Dermis blood vessel endothelial cell (primary cell): ENCODE measurements around the gene OLFML3. TPM values are rescaled to one million over a fixed set of nuclear protein-coding genes. Genes with fewer than 3 reads are reported as not detected.
"Not testable (repeated sequence)": the region's sequence is repeated elsewhere in the genome, so short reads cannot be mapped to it uniquely, and the experiment has no call there.

Source experiments
- DNase-seq: peaks from one replicate; pipeline ENCODE4 v3.0.0; 2010
- total RNA-seq: library from RNA; depleted of rRNA; stranded (reverse); fragments of >200 nt; gene quantifications from 2 replicates; pipeline ENCODE4 v1.2.3, GENCODE V29; 2014

Gene OLFML3, protein sequence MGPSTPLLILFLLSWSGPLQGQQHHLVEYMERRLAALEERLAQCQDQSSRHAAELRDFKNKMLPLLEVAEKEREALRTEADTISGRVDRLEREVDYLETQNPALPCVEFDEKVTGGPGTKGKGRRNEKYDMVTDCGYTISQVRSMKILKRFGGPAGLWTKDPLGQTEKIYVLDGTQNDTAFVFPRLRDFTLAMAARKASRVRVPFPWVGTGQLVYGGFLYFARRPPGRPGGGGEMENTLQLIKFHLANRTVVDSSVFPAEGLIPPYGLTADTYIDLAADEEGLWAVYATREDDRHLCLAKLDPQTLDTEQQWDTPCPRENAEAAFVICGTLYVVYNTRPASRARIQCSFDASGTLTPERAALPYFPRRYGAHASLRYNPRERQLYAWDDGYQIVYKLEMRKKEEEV
- total RNA-seq: 7.3 and 21.5 TPM in 2 replicates

DNA sequence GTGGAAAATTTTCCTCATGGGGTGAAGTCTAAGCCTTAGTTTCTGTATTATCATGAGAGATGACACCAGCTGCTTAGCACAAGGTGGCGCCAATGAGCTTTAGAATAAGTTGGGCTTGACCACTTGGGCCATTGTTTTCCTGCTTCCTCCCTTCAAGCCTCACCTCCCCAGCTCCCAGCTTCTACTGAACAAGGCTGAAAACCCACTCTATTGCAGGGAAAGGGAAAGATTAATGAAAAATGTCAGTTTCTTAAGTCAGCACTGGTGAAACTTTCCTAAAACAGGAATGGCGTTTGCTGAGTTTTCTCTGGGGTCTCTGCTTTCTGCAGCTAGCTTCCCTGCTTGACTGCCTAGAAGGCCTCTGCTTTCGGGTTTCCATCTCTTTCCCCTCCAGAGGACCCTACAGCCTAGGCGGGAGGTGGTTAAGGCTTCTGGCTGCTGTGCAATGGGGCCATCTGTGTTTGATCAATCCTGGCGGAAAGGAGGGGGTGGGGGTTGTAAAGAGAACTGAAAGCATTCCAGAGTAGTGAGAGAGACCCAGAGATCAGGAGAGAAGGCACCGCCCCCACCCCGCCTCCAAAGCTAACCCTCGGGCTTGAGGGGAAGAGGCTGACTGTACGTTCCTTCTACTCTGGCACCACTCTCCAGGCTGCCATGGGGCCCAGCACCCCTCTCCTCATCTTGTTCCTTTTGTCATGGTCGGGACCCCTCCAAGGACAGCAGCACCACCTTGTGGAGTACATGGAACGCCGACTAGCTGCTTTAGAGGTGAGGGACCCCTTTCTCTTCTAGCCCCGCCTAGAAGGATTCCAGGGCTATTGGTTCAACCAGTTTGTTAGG, at the start of gene OLFML3:
TSS of gene OLFML3 (plus strand) at position 612 of the 840 bp plus-strand sequence. CDS start at position 655, 43 bp downstream.
- DNase-seq: peak; percentile 95

DNA sequence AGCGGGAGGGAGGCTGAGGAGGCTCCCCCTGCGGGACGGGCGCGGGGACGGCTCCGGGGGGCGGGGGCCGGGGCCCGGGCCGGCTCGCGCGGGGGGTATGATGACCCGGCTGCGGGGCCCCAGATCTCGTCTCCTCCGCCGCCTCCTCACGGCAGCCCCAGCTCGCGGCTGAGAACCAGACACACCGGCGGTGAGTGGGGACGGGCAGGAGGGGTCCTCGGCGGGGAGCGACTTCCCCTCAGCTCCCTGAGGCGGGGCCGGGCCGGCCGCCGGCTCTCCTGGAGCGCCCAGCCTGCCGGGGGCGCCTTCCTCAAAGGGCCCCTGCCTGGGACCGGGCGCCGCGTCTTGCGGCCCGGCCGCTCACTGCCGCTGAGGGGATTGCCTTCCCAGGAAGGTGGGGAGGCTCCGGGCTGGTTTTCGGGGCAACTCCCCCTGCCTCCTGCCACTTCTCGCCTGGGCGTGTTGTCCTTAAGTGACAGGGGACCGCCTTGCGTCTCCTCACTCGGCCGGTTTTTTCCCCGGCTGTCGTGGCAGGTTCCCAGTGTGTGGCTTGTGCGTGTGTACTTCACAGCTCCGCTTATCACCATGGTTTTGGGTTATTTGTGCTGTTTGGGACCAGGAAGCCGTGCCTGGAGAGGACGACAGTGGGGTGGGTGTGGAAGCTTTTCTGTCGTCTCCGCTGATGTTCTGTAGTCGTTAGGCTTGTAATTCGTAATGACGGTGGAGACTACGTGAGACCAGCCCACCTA, 49.4 kb upstream of the OLFML3 start:
- peak; percentile 56 for DNase-seq

DNA sequence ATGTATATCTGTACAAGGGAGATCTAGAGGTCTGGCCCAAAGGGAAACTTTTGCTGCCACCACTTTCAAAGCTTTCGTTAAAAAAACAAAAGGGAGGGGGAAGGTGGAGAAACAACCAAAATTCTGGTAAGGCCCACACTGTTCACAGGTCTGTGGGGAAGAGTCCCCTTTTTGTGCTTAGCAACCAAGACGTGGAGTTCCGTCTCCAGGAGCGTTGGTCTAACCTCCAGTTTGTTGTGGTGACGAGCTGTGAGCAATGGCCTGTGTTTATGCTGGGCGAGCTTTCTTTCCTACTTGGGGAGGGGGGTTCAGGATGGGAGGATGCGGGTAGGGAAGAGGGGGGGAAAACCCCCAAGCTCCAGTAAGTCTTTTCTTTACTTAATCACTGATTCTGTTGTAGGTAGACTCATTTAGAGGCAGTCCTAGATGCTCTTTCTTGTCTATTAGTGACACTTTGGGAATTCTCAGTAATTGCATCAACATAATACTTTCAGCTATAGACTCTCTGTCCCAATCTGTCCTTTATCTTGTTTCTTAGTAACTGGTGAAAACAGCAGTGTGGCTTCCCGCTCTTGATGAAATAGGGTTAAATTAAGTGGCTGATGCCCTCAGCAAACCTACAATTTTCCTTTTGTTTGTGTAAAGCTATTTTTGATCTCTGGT, 48.6 kb upstream of the OLFML3 start:
- DNase-seq: peak; percentile 90

GRCh38 chr1:113931451-113931851, 47.8 kb upstream of the OLFML3 start:
- peak; percentile 59 for DNase-seq

DNA sequence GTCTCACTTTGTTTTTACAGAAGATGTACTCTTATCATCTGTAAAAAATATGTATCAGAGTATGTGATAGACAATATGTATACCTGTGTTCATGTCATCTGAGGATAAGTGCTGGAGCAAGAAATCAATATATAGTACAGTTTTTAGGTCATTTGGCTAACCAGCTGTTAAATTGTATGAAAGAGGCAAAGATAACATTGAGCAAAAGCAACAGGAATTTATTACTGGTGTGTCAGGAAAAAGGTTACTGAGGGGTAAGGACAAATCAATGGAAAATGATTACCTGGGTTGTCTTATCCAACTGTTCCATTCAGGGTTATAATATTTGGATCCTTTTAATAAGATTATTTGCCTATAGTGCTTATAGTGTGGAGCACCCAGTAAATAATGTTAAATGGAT, 45.3 kb upstream of the OLFML3 start:
- DNase-seq: no peak

- DNase-seq: no peak
These were observed 44.7 kb upstream of the OLFML3 start for GRCh38 chr1:113934511-113935055.

DNA sequence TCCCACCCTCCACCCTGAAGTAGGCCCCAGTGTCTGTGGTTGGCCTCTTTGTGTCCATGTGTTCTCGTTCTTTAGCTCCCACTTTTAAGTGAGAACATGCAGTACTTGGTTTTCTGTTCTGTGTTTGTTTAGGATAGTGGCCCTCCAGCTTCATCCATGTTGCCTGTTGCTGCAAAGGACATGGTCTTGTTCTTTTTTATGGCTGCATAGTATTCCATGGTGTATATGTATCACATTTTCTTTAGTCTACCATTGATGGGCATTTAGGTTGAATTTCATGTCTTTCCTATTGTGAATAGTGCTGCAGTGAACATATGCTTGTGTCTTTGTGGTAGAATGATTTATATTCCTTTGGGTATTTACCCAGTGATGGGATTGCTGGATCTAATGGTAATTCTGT, 44.1 kb upstream of the OLFML3 start:
- DNase-seq: no peak

GRCh38 chr1:113935970-113936369, 43.3 kb upstream of the OLFML3 start:
- no peak for DNase-seq

DNA sequence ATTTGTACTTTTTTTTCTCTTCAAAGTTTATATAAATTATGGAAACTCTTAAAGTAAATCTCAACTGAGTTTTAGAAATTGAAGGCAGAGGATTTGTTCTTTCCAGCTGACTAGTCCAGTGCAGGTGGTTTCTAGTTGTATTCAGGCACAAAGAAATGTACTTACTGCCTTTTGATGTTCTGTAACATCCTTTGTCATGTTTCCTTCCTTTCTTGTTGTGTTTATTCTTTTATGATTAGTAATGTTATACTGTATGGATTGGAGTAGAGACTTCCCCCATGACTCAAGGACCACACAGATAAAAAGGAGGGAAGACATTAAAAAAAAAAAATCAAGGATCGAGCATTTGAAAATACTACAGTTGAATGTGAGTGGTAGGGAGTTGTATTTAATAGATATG, 42.1 kb upstream of the OLFML3 start:
- peak; percentile 51 for DNase-seq

- DNase-seq: no peak
These were observed 41.1 kb upstream of the OLFML3 start for GRCh38 chr1:113938192-113938591.

GRCh38 chr1:113940365-113941244, 38.7 kb upstream of the OLFML3 start:
- DNase-seq: no peak

DNA sequence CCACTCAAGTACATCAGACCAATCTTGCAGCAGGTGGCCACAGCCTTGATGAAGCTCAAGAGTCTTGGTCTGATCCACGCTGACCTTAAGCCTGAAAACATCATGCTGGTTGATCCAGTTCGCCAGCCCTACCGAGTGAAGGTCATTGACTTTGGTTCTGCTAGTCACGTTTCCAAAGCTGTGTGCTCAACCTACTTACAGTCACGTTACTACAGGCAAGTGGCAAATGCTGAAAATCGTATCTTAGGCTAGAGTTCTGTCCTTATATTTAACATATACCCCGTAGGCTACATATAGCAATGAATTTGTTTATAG, 38.1 kb upstream of the OLFML3 start:
- no peak for DNase-seq

DNA sequence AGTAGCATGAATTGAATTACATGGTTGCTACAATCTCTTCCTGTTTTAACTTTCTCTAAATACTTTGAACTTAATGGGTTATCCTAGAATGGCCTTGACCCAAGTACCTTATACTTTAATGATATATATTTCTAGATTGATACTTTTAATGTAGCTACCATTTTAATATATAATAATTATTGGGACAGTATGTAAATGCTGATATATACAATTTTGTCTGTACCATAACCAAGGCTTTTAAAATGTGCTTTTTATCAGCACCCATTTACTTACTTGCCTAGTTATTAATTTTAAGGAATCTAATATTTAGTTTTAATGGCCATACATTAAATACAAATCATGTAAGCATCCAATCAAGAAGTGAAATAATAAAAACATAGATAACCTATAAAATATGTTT, 36.7 kb upstream of the OLFML3 start:
- DNase-seq: no peak

- DNase-seq: no peak
These were observed 36.1 kb upstream of the OLFML3 start for GRCh38 chr1:113943028-113943811.

GRCh38 chr1:113945329-113945728, 33.9 kb upstream of the OLFML3 start:
- no peak for DNase-seq

DNA sequence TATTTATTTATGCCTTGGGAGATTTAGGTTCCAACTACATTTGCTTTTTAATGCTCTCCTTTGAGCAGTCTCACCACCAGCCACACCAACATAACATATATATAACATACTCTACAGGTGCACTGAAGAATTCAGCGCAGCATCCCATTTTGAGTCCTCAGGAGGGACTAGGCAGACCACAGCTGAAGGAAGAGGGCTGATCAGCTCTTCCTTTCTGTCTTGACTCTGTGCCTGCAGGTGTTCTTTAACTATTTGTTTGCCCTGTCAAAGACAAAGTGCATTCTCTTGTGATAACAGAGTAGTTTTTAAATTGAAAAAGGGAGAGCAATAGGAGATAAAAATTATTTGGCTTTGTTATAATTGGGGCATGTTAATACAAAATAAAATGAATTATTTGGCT, 33.2 kb upstream of the OLFML3 start:
- DNase-seq: no peak

- DNase-seq: peak; percentile 37
These were observed 32.4 kb upstream of the OLFML3 start for GRCh38 chr1:113946678-113947387.

DNA sequence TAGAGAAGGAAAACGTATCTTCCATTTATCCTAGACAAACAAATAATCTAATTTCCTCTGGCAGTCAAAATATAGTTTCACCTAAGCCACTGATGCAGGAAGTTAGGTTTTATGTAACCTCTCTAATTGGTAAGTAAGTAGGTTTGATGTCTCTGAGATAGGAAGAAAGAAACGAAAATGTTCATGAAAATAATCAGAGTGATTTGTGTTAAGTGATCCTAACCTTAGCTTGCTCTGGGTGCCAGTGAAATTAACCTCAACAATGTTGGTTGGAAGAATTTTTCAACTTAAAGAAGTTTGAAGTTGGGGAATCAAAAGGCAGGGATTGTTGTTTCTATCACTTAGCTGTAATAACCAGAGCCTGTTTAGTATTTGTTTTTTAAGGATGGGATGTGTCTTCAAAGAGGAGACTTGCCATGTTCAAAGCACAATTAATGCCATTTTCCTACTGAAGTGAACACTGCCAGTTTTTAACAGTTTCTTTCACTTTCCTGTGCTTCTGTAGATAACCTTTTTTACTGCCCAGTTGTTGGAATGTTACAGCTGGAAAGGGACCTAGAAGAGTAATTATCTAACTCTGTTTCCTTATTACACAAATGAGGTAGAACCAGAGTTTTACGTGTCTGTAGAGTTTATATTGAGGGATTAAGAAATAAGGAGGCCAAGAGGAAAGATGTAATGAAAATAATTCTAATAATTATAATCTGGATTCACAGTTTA, 31.7 kb upstream of the OLFML3 start:
- no peak for DNase-seq

DNA sequence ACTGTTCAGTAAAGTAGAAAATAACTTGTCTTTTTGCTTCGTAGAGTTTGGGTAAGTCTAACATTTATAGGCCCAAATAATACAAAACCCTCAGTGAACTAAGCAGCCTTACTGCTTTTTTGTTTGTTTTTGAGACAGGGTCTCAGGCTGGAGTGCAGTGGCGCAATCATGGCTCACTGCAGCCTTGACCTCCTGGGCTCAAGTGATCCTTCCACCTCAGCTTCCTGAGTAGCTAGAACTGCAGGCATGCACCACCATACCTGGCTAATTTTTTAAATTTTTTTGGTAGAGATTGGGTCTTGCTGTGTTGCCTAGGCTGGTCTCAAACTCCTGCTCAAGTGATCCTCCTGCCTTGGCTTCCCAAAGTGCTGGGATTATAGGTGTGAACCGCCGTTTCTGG, 31.1 kb upstream of the OLFML3 start:
- not testable (repeated sequence) for DNase-seq
